Measurements from ENCODE around the gene MDP1. TPM values are rescaled to one million over a fixed set of nuclear protein-coding genes. Genes with fewer than 3 reads are reported as not detected.

Gene MDP1
- total and polyA plus RNA-seq, 2 experiments from 2014 or later: 9.8 to 31.1 TPM

- Histone ChIP-seq H4K20me1 (replicated peaks; ENCODE audit: insufficient read depth) (peaks cover 6% of the 10 kb centered on the region), H3K79me2 (replicated peaks; ENCODE audit: insufficient read depth) (peaks cover 13% of the 10 kb centered on the region; the same call in 1 of the 2 replicates), H3K4me3 (peak overlapping the region; percentile 94), H3K27ac (ENCODE audit: low read depth) (0 out of 2 replicates have a peak overlapping the region, but pooled peaks have one; percentile 55), H3K27me3 (ENCODE audit: insufficient read depth) (no peaks in the 10 kb centered on the region), H3K36me3 (ENCODE audit: insufficient read depth) (no peaks in the 10 kb centered on the region; the same call in 1 of the 2 replicates), H3K4me1 (ENCODE audit: insufficient read depth) (peaks cover 10% of the 10 kb centered on the region), H3F3A (replicated peaks; ENCODE audit: low read depth) (peaks cover 1% of the 10 kb centered on the region), H2AFZ (no peak overlapping the region), H3K4me2 (peak overlapping the region; percentile 74), H3K9me2 (ENCODE audit: insufficient read depth) (no peaks in the 10 kb centered on the region)
- Mint-ChIP-seq H3K4me3 (peak overlapping the region; percentile 96), H3K27me3 (ENCODE audit: insufficient read depth, low read depth, poor library complexity) (peaks cover 16% of the 10 kb centered on the region), H3K36me3 (ENCODE audit: low read depth) (peaks cover 67% of the 10 kb centered on the region), H3K27ac (no peak overlapping the region; the same call in 1 of the 2 replicates), H3K9me3 (no peaks in the 10 kb centered on the region; the same call in 2 of the 3 replicates), H3K4me1 (peaks cover 18% of the 10 kb centered on the region)
- DNase-seq (ENCODE audit: low spot score): no peak
- TF ChIP-seq, protein P1, sequence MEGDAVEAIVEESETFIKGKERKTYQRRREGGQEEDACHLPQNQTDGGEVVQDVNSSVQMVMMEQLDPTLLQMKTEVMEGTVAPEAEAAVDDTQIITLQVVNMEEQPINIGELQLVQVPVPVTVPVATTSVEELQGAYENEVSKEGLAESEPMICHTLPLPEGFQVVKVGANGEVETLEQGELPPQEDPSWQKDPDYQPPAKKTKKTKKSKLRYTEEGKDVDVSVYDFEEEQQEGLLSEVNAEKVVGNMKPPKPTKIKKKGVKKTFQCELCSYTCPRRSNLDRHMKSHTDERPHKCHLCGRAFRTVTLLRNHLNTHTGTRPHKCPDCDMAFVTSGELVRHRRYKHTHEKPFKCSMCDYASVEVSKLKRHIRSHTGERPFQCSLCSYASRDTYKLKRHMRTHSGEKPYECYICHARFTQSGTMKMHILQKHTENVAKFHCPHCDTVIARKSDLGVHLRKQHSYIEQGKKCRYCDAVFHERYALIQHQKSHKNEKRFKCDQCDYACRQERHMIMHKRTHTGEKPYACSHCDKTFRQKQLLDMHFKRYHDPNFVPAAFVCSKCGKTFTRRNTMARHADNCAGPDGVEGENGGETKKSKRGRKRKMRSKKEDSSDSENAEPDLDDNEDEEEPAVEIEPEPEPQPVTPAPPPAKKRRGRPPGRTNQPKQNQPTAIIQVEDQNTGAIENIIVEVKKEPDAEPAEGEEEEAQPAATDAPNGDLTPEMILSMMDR (conservative IDR thresholded peaks at IDR 0.05; ENCODE audit: low read depth in 2 of 2): no peak
- TF ChIP-seq ZNF114 (CRISPR knock-in tag; IDR thresholded peaks at IDR 0.05) (no peak), EZH2 (IDR thresholded peaks at IDR 0.05; ENCODE audit: low read depth, unreplicated experiment) (no peak), ZNF331 (CRISPR knock-in tag; IDR thresholded peaks at IDR 0.05; ENCODE audit: low read depth) (no peak), EZH2phosphoT487 (IDR thresholded peaks at IDR 0.05; ENCODE audit: unreplicated experiment) (no peak), ZNF462 (CRISPR knock-in tag; IDR thresholded peaks at IDR 0.05) (no peak), NANOG (IDR thresholded peaks at IDR 0.05; ENCODE audit: borderline replicate concordance) (no peak), STAT1 (IDR thresholded peaks at IDR 0.05; ENCODE audit: unreplicated experiment) (no peak)
- TF ChIP-seq, protein P2, sequence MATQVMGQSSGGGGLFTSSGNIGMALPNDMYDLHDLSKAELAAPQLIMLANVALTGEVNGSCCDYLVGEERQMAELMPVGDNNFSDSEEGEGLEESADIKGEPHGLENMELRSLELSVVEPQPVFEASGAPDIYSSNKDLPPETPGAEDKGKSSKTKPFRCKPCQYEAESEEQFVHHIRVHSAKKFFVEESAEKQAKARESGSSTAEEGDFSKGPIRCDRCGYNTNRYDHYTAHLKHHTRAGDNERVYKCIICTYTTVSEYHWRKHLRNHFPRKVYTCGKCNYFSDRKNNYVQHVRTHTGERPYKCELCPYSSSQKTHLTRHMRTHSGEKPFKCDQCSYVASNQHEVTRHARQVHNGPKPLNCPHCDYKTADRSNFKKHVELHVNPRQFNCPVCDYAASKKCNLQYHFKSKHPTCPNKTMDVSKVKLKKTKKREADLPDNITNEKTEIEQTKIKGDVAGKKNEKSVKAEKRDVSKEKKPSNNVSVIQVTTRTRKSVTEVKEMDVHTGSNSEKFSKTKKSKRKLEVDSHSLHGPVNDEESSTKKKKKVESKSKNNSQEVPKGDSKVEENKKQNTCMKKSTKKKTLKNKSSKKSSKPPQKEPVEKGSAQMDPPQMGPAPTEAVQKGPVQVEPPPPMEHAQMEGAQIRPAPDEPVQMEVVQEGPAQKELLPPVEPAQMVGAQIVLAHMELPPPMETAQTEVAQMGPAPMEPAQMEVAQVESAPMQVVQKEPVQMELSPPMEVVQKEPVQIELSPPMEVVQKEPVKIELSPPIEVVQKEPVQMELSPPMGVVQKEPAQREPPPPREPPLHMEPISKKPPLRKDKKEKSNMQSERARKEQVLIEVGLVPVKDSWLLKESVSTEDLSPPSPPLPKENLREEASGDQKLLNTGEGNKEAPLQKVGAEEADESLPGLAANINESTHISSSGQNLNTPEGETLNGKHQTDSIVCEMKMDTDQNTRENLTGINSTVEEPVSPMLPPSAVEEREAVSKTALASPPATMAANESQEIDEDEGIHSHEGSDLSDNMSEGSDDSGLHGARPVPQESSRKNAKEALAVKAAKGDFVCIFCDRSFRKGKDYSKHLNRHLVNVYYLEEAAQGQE (IDR thresholded peaks at IDR 0.05; ENCODE audit: unreplicated experiment): no peak
- ATAC-seq: no peak
These were observed 26.8 kb downstream of the MDP1 start for GRCh38 chr14:24189059-24189375.
